ENCODE results near the gene TBC1D14. TPM values are rescaled to one million over a fixed set of nuclear protein-coding genes. Genes with fewer than 3 reads are reported as not detected.

The TBC1D14 gene
- total and polyA plus RNA-seq, 10 of the 15 experiments (the other 5 are each of a cell fraction or from before 2014, with no cell fraction given), result 0.87 to 39.3 (median 30.1) TPM

DNA sequence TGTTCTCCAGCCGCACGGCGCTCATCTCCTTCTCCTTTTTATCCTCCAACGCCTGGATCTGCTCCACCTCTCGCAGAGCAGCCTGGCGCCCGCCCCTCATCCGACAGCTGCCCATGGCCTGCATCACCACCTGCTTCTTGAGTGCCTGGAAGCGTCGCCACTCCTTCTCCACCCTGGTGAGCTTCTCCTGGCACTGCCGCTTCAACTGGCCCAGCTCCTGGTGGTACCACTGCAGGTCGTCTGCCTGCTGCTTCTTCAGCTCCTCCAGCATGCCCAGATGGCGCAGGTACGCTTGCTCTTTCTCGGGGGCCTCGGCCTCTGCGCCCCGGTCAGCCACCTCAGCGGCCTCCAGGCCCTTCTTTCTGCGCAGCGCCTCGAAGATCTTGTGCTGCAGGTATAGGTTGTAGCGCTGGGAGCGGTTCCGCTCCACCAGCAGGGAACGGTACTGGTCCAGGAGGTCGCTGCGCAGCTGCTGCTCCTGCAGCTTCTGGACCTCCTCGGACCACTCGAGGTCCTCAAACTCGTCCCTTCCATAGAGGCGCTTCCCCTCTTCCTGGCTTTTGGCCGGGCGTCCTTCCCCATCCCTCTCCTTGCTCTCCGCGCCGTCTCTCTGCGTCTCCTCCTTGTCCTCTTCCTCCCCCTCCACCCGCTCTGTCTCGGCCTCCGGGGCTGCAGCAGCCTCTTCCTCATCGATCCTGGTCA, 132.3 kb downstream of the TBC1D14 start:
- ChIA-PET POLR2A (interaction anchor here (0.9 to 7.2 kb wide), 5 partner anchors 25 to 55 kb away, joined by 4 to 88 read pairs (median 13); partner anchors contain the start of gene GRPEL1), SMC1A (ENCODE audit: uncharacterized antibody, unreplicated experiment) (interaction anchor here (1.6 to 5.6 kb wide), 3 partner anchors 26 to 55 kb away, joined by 6 to 79 read pairs (median 7); partner anchors contain the start of gene GRPEL1), RAD21 (ENCODE audit: unreplicated experiment) (interaction anchor here (0.9 to 4.7 kb wide), 8 partner anchors 17 to 322 kb away, joined by 3 to 87 read pairs (median 4); partner anchors contain the start of gene GRPEL1), CTCF (interaction anchor here (1.1 to 9.1 kb wide), 5 partner anchors 19 to 54 kb away, joined by 3 to 210 read pairs (median 18); partner anchors contain the start of gene GRPEL1)
- intact Hi-C loops (cut with micrococcal nuclease; ENCODE audit: unreplicated experiment) (loop anchor here (2.0 kb wide), 1 partner anchor 55 kb away; no protein-coding TSS in a partner anchor), in situ Hi-C loops (cut with MboI) (no loop called here)
- DNase-seq (ENCODE audit: low read depth, low spot score) (no peak), FAIRE-seq (no peak), ATAC-seq (no peak)
- peaks cover 27% of the 10 kb centered on the region for H3K4me1 ChIP-seq (ENCODE audit: control insufficient read depth, insufficient read depth, low read length)
- H4K20me1 ChIP-seq (ENCODE audit: control insufficient read depth, insufficient read depth), result 0 out of 2 replicates have a peak, but pooled peaks cover 7% of the 10 kb centered on the region
- H3K27me3 ChIP-seq (replicated peaks in 1 of 2; ENCODE audit: control insufficient read depth in 2 of 2, insufficient read depth in 2 of 2, low read length in 1 of 2), result peaks cover 0 to 2% of the 10 kb centered on the region in 2 experiments; a peak in 1 of 4 replicates
- H3K9me3 ChIP-seq (replicated peaks; ENCODE audit: control insufficient read depth, insufficient read depth, low read length), result no peaks in the 10 kb centered on the region
- no peak overlapping the region for H3K27ac ChIP-seq (ENCODE audit: control insufficient read depth, insufficient read depth)
- 48% methylated on average over 42 of the region's 42 CpGs for WGBS (ENCODE audit: insufficient coverage, insufficient replicate concordance, low lambda C conversion rate, missing lambda C conversion rate)
- H3K9ac ChIP-seq (ENCODE audit: control insufficient read depth, insufficient read depth, low read length), result peak overlapping the region; percentile 62; the same call in 1 of the 2 replicates
- no peaks in the 10 kb centered on the region for H3K36me3 ChIP-seq (ENCODE audit: control insufficient read depth in 2 of 2, insufficient read depth in 2 of 2, low read length in 1 of 2)
- TF ChIP-seq SPI1 (IDR thresholded peaks at IDR 0.05; ENCODE audit: borderline replicate concordance, insufficient read depth, low read depth, low read length), result peak; percentile 3; the same call in 1 of the 2 replicates
- TF ChIP-seq, protein P1, sequence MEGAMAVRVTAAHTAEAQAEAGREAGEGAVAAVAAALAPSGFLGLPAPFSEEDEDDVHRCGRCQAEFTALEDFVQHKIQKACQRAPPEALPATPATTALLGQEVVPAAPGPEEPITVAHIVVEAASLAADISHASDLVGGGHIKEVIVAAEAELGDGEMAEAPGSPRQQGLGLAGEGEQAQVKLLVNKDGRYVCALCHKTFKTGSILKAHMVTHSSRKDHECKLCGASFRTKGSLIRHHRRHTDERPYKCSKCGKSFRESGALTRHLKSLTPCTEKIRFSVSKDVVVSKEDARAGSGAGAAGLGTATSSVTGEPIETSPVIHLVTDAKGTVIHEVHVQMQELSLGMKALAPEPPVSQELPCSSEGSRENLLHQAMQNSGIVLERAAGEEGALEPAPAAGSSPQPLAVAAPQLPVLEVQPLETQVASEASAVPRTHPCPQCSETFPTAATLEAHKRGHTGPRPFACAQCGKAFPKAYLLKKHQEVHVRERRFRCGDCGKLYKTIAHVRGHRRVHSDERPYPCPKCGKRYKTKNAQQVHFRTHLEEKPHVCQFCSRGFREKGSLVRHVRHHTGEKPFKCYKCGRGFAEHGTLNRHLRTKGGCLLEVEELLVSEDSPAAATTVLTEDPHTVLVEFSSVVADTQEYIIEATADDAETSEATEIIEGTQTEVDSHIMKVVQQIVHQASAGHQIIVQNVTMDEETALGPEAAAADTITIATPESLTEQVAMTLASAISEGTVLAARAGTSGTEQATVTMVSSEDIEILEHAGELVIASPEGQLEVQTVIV (IDR thresholded peaks at IDR 0.05; ENCODE audit: borderline replicate concordance, partially characterized antibody), result no peak
- peak overlapping the region; percentile 75 for H3K4me3 ChIP-seq
- H3K4me2 ChIP-seq (ENCODE audit: control insufficient read depth, insufficient read depth), result peak overlapping the region; percentile 97
- H3K79me2 ChIP-seq (ENCODE audit: control insufficient read depth, insufficient read depth, low read length), result peaks cover 34% of the 10 kb centered on the region
- no TSS peak for BruUV-seq (replicated peaks)
- peak overlapping the region; percentile 89 for H2AFZ ChIP-seq (ENCODE audit: control insufficient read depth, low read depth, low read length)
